ENCODE measurements around the gene SPATA2. TPM values are rescaled to one million over a fixed set of nuclear protein-coding genes. Genes with fewer than 3 reads are reported as not detected.
"Not testable (repeated sequence)": the region's sequence is repeated elsewhere in the genome, so short reads cannot be mapped to it uniquely, and the experiment has no call there.

SPATA2 gene
- total and polyA plus RNA-seq, 2 donors (not counting 3 experiments of a cell fraction or from before 2014, with no cell fraction given): 4.9 to 6.1 TPM

- dilution Hi-C loops (cut with MboI; ENCODE audit: extremely low pct_ligation_motif_present, low sequenced_read_pairs); H3K4me3 ChIP-seq (replicated peaks in 1 of 3; ENCODE audit: insufficient read depth in 1 of 3, low read depth in 1 of 3, low read length in 3 of 3); H3K27me3 ChIP-seq (ENCODE audit: control insufficient read depth in 2 of 2, insufficient read depth in 2 of 2, low read length in 2 of 2); H3K4me2 ChIP-seq (ENCODE audit: insufficient read depth, low read length); H4K20me1 ChIP-seq (replicated peaks; ENCODE audit: control insufficient read depth, extremely low read depth, insufficient read depth, low read length); H3K9ac ChIP-seq (replicated peaks; ENCODE audit: extremely low read depth, insufficient read depth, low read length); H3K9me3 ChIP-seq (replicated peaks; ENCODE audit: control insufficient read depth, insufficient read depth, low read length); POLR2A ChIA-PET; H3K9me1 ChIP-seq (replicated peaks; ENCODE audit: control insufficient read depth, extremely low read depth, insufficient read depth, low read length); H3K4me1 ChIP-seq (ENCODE audit: control insufficient read depth, extremely low read depth, insufficient read depth, low read length); H2AFZ ChIP-seq (ENCODE audit: low read depth, low read length); intact Hi-C loops (cut with micrococcal nuclease); DNase-seq (ENCODE audit: low read depth, low spot score); H3K27ac ChIP-seq (ENCODE audit: insufficient read depth, low read depth, low read length); H3K79me2 ChIP-seq (ENCODE audit: control insufficient read depth, insufficient read depth, low read length); FAIRE-seq; BruUV-seq (replicated peaks): not testable (repeated sequence)
- peaks cover 8 to 13% of the 10 kb centered on the region in 2 experiments for H3K36me3 ChIP-seq (ENCODE audit: control insufficient read depth in 2 of 2, extremely low read depth in 1 of 2, insufficient read depth in 2 of 2, low read length in 2 of 2)
- CTCF ChIA-PET: interaction anchor here (1.1 to 1.4 kb wide), 2 partner anchors 22 to 114 kb away, joined by 3 to 4 read pairs; no protein-coding TSS in a partner anchor
These were observed 42.0 kb upstream of the SPATA2 start for GRCh38 chr20:49957089-49957938.

DNA sequence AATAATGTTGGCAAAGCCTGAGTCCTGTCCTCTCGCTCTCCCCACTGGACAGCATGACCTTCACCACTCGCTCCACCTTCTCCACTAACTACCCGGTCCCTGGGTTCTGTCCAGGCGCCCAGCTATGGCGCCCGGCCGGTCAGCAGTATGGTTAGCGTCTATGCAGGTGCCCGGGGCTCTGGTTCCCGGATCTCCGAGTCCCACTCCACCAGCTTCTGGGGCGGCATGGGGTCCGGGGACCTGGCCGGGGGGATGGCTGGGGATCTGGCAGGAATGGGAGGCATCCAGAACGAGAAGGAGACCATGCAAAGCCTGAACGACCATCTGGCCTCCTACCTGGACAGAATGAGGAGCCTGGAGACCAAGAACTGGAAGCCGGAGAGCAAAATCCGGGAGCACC, 41.4 kb upstream of the SPATA2 start:
- TF ChIP-seq POLR2A (IDR thresholded peaks at IDR 0.05; ENCODE audit: low read depth, low read length) (no peak), GATA2 (IDR thresholded peaks at IDR 0.05; ENCODE audit: insufficient read depth, insufficient read length, low read depth, low read length) (no peak), JUN (IDR thresholded peaks at IDR 0.05; ENCODE audit: borderline replicate concordance, insufficient read depth, insufficient read length, low read depth) (no peak), EZH2 (IDR thresholded peaks at IDR 0.05; ENCODE audit: borderline replicate concordance, low read depth, low read length, severe bottlenecking) (no peak), FOS (IDR thresholded peaks at IDR 0.05; ENCODE audit: borderline replicate concordance, insufficient read depth, low read length) (no peak), MYC (IDR thresholded peaks at IDR 0.05; ENCODE audit: low read depth, low read length) (no peak)
- TF ChIP-seq, protein P1, sequence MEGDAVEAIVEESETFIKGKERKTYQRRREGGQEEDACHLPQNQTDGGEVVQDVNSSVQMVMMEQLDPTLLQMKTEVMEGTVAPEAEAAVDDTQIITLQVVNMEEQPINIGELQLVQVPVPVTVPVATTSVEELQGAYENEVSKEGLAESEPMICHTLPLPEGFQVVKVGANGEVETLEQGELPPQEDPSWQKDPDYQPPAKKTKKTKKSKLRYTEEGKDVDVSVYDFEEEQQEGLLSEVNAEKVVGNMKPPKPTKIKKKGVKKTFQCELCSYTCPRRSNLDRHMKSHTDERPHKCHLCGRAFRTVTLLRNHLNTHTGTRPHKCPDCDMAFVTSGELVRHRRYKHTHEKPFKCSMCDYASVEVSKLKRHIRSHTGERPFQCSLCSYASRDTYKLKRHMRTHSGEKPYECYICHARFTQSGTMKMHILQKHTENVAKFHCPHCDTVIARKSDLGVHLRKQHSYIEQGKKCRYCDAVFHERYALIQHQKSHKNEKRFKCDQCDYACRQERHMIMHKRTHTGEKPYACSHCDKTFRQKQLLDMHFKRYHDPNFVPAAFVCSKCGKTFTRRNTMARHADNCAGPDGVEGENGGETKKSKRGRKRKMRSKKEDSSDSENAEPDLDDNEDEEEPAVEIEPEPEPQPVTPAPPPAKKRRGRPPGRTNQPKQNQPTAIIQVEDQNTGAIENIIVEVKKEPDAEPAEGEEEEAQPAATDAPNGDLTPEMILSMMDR (IDR thresholded peaks at IDR 0.05; ENCODE audit: extremely low read depth in 1 of 2, insufficient read depth in 1 of 2, low read depth in 1 of 2, low read length in 2 of 2): no peak
- TF ChIP-seq, protein P2, sequence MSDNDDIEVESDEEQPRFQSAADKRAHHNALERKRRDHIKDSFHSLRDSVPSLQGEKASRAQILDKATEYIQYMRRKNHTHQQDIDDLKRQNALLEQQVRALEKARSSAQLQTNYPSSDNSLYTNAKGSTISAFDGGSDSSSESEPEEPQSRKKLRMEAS (IDR thresholded peaks at IDR 0.05; ENCODE audit: insufficient read depth, insufficient read length): no peak
- dilution Hi-C loops (cut with MboI; ENCODE audit: extremely low pct_ligation_motif_present, low sequenced_read_pairs): no loop called here
- no peak overlapping the region for H3K27ac ChIP-seq (ENCODE audit: insufficient read depth, low read depth, low read length)
- FAIRE-seq: no peak
- peaks cover 12 to 19% of the 10 kb centered on the region in 2 experiments for H3K36me3 ChIP-seq (ENCODE audit: control insufficient read depth in 2 of 2, extremely low read depth in 1 of 2, insufficient read depth in 2 of 2, low read length in 2 of 2)
- H3K4me3 ChIP-seq (replicated peaks in 1 of 3; ENCODE audit: insufficient read depth in 1 of 3, low read depth in 1 of 3, low read length in 3 of 3): no peak overlapping the region
- ChIA-PET POLR2A (no interaction called here), CTCF (interaction anchor here (1.2 to 1.4 kb wide), 2 partner anchors 22 to 115 kb away, joined by 3 to 4 read pairs; no protein-coding TSS in a partner anchor)
- DNase-seq (ENCODE audit: low read depth, low spot score): no peak
- BruUV-seq (replicated peaks): no TSS peak
- no peaks in the 10 kb centered on the region for H3K9me3 ChIP-seq (replicated peaks; ENCODE audit: control insufficient read depth, insufficient read depth, low read length)
- H2AFZ ChIP-seq (ENCODE audit: low read depth, low read length): no peak overlapping the region
- no peaks in the 10 kb centered on the region for H4K20me1 ChIP-seq (replicated peaks; ENCODE audit: control insufficient read depth, extremely low read depth, insufficient read depth, low read length)
- no peak overlapping the region for H3K4me2 ChIP-seq (ENCODE audit: insufficient read depth, low read length)
- no peaks in the 10 kb centered on the region for H3K4me1 ChIP-seq (ENCODE audit: control insufficient read depth, extremely low read depth, insufficient read depth, low read length)
- no peak overlapping the region for H3K9ac ChIP-seq (replicated peaks; ENCODE audit: extremely low read depth, insufficient read depth, low read length)
- no peaks in the 10 kb centered on the region for H3K27me3 ChIP-seq (ENCODE audit: control insufficient read depth in 2 of 2, insufficient read depth in 2 of 2, low read length in 2 of 2)
- peaks cover 4% of the 10 kb centered on the region for H3K79me2 ChIP-seq (ENCODE audit: control insufficient read depth, insufficient read depth, low read length)
- no peaks in the 10 kb centered on the region for H3K9me1 ChIP-seq (replicated peaks; ENCODE audit: control insufficient read depth, extremely low read depth, insufficient read depth, low read length)
- intact Hi-C loops (cut with micrococcal nuclease): no loop called here

Measured in endothelial cell of umbilical vein (primary cell).